RWPE2 (cell line): ENCODE measurements around the gene IDH2.

Experiments used
- ATAC-seq: fragments of 200-7000 bp; cut with Tn5 transposase; 3 replicates; pipeline ENCODE4 v1.9.1; 2021; ENCODE audit warnings: low read depth
- DNase-seq: peaks from one replicate; pipeline ENCODE4 v3.0.0-alpha.2; 2020; ENCODE audit warnings: low spot score
- H3K27ac ChIP-seq: fragments of 450-650 bp; 2 replicates; pipeline ENCODE4 v1.5.1; 2017; ENCODE audit warnings: mild to moderate bottlenecking; ENCODE audit not compliant: poor library complexity, severe bottlenecking
- H3K27me3 ChIP-seq: fragments of 250-450 bp; sonication (Bioruptor Pico); 2 replicates; pipeline ENCODE4 v1.5.1; 2021; ENCODE audit warnings: mild to moderate bottlenecking, moderate library complexity; ENCODE audit not compliant: insufficient read depth, poor library complexity, severe bottlenecking
- H3K36me3 ChIP-seq: fragments of 250-450 bp; sonication (Bioruptor Pico); 2 replicates; pipeline ENCODE4 v1.5.1; 2020; ENCODE audit warnings: low read depth, mild to moderate bottlenecking, moderate library complexity
- H3K4me1 ChIP-seq: fragments of 250-450 bp; sonication (Bioruptor Pico); 2 replicates; pipeline ENCODE4 v1.5.1; 2021; ENCODE audit warnings: mild to moderate bottlenecking, moderate library complexity; ENCODE audit not compliant: insufficient read depth, poor library complexity, severe bottlenecking
- H3K4me3 ChIP-seq: fragments of 250-450 bp; sonication (Bioruptor Pico); 2 replicates; pipeline ENCODE4 v1.5.1; 2021; ENCODE audit warnings: mild to moderate bottlenecking, moderate library complexity; ENCODE audit not compliant: severe bottlenecking
- H3K9me3 ChIP-seq: fragments of 250-450 bp; sonication (Bioruptor Pico); 2 replicates; pipeline ENCODE4 v1.5.1; 2021; ENCODE audit warnings: mild to moderate bottlenecking, moderate library complexity; ENCODE audit not compliant: severe bottlenecking
- TF ChIP-seq, protein P1 (sequence below): fragments of 450-650 bp; IDR thresholded peaks from one replicate; pipeline ENCODE4 v1.5.1; 2017; ENCODE audit warnings: mild to moderate bottlenecking, moderate library complexity; ENCODE audit not compliant: poor library complexity, severe bottlenecking

IDH2 gene

GRCh38 chr15:90056529-90056928 lies 45.7 kb downstream of the IDH2 start:
- Histone ChIP-seq H3K4me1 (peaks cover 17% of the 10 kb centered on the region), H3K27ac (no peak overlapping the region), H3K9me3 (no peaks in the 10 kb centered on the region), H3K36me3 (no peaks in the 10 kb centered on the region), H3K27me3 (no peaks in the 10 kb centered on the region), H3K4me3 (no peak overlapping the region)
- ATAC-seq (no peak), DNase-seq (no peak)
- TF ChIP-seq, protein P1, sequence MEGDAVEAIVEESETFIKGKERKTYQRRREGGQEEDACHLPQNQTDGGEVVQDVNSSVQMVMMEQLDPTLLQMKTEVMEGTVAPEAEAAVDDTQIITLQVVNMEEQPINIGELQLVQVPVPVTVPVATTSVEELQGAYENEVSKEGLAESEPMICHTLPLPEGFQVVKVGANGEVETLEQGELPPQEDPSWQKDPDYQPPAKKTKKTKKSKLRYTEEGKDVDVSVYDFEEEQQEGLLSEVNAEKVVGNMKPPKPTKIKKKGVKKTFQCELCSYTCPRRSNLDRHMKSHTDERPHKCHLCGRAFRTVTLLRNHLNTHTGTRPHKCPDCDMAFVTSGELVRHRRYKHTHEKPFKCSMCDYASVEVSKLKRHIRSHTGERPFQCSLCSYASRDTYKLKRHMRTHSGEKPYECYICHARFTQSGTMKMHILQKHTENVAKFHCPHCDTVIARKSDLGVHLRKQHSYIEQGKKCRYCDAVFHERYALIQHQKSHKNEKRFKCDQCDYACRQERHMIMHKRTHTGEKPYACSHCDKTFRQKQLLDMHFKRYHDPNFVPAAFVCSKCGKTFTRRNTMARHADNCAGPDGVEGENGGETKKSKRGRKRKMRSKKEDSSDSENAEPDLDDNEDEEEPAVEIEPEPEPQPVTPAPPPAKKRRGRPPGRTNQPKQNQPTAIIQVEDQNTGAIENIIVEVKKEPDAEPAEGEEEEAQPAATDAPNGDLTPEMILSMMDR = no peak

DNA sequence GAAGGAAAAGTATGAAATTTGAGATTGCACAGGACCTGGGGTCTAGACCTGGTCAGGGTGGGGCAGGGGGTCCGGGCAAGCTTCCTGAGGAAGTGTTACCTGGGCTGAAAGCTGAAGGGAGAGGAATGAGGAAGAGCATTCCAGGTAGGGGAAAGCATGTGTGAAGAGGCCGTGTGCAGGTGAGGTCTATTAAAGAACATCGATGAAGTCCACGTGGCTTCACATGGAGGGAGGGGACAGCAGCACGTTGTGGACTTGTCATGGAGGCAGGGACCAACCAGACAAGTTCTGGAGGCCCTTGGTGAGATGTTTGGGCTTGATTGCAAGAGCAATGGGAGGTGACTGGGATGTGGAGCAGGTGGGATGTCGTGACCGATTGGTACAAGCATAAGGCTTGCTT lies 47.1 kb downstream of the IDH2 start:
- Histone ChIP-seq H3K4me3 (no peak overlapping the region), H3K27me3 (no peaks in the 10 kb centered on the region), H3K9me3 (no peaks in the 10 kb centered on the region), H3K27ac (no peak overlapping the region), H3K36me3 (no peaks in the 10 kb centered on the region), H3K4me1 (peaks cover 7% of the 10 kb centered on the region)
- DNase-seq (no peak), ATAC-seq (no peak)
- TF ChIP-seq, protein P1 = no peak

- H3K4me1 ChIP-seq = peaks cover 6% of the 10 kb centered on the region
- ATAC-seq (no peak), DNase-seq (no peak)
- H3K9me3 ChIP-seq = no peaks in the 10 kb centered on the region
- no peak overlapping the region for H3K27ac ChIP-seq
- H3K36me3 ChIP-seq = no peaks in the 10 kb centered on the region
- no peak overlapping the region for H3K4me3 ChIP-seq
- TF ChIP-seq, protein P1 = no peak
- no peaks in the 10 kb centered on the region for H3K27me3 ChIP-seq
These were observed 47.6 kb downstream of the IDH2 start for GRCh38 chr15:90054618-90055097.

DNA sequence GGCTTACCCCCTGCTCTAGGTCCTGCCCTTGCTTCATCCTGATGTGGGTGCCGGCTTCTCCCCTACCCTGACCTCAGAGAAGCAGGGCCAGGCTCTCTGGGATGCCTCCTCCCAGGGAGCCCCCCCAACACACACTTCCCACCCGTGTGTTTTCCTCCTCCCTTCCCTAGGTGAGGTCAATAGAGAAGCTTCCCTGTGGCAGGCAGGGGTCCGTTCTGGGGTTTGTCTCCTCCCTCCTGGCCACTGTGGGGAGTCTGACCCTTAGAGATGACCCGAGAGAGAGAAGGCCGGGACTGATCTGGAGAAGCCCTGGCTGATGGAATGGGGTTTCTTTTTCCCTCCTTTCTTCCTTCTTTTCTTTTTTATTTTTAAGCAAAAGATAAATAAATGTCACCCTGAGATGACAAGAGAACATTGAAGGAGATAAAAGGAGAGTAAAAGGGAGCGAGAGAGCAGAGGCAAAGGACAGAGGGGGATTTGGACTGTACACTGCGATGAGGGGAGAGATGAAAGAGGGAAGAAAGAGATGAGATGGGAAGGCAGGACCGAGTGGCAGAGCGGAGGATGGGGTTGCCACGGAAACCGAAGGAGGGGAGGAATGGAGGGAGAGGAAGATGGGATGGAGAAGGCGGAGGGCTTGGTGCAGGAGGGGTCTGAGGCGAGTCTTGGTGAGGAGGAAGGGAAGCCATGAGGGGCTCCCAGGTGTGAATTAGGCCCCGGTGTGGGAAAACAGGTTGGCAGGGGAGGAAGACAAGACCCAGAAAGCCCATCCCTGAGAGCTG lies 48.4 kb downstream of the IDH2 start:
- TF ChIP-seq, protein P1 = no peak
- Histone ChIP-seq H3K27me3 (no peaks in the 10 kb centered on the region), H3K9me3 (no peaks in the 10 kb centered on the region), H3K36me3 (no peaks in the 10 kb centered on the region), H3K4me1 (no peaks in the 10 kb centered on the region), H3K4me3 (no peak overlapping the region), H3K27ac (no peak overlapping the region)
- DNase-seq (no peak), ATAC-seq (no peak)

DNA sequence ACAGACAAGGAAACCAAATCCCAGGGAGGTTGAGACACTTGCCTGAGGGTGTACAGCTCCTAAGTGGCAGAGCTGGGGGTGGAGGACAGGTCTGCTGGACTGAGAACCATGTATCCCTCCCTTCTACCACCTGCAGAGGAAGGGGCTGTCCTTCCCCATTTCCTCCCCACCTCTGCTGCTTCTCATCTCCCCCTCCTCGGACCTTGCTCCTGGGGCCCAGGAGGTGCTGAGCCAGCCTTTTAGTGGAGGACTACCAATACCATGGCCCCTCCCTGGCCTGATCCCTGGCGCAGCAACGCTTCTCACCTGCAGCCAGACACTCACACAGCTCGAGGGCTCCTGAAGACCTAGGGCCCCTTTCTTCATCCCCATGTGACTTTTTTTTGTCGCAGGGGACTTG lies 50.4 kb downstream of the IDH2 start:
- H3K4me3 ChIP-seq = no peak overlapping the region
- no peaks in the 10 kb centered on the region for H3K27me3 ChIP-seq
- H3K36me3 ChIP-seq = no peaks in the 10 kb centered on the region
- TF ChIP-seq, protein P1 = no peak
- H3K27ac ChIP-seq = no peak overlapping the region
- H3K9me3 ChIP-seq = no peaks in the 10 kb centered on the region
- ATAC-seq (no peak), DNase-seq (no peak)
- H3K4me1 ChIP-seq = peaks cover 4% of the 10 kb centered on the region
